BE2C (cell line): Measurements from ENCODE around the gene PAFAH2.
A peak's percentile ranks its signal among the peaks of the same experiment; 100 is the strongest.

Experiments
- DNase-seq: peaks from one replicate; pipeline ENCODE4 v3.0.0-alpha.2; 2020
- H3K27me3 ChIP-seq: fragments of 250-450 bp; sonication (Bioruptor Pico); 2 replicates; pipeline ENCODE4 v1.5.1; 2020; ENCODE audit warnings: mild to moderate bottlenecking
- H3K36me3 ChIP-seq: fragments of 250-450 bp; sonication (Bioruptor Pico); 2 replicates; pipeline ENCODE4 v1.5.1; 2020; ENCODE audit warnings: mild to moderate bottlenecking
- H3K4me1 ChIP-seq: fragments of 250-450 bp; sonication (Bioruptor Pico); 2 replicates; pipeline ENCODE4 v1.5.1; 2020
- H3K4me3 ChIP-seq: 2 replicates; pipeline ENCODE4 v1.5.1; 2011; ENCODE audit warnings: low read depth, low read length
- H3K9me3 ChIP-seq: fragments of 250-450 bp; sonication (Bioruptor Pico); 2 replicates; pipeline ENCODE4 v1.5.1; 2020
- CTCF ChIP-seq: IDR thresholded peaks from 2 replicates; pipeline ENCODE4 v1.5.1; 2012; ENCODE audit warnings: mild to moderate bottlenecking, low read depth, low read length

The PAFAH2 gene

GRCh38 chr1:26032656-26033357, 34.9 kb upstream of the PAFAH2 start:
- no peak for TF ChIP-seq CTCF
- no peak overlapping the region for H3K4me3 ChIP-seq
- H3K4me1 ChIP-seq, result no peaks in the 10 kb centered on the region
- no peaks in the 10 kb centered on the region for H3K9me3 ChIP-seq
- H3K27me3 ChIP-seq, result no peaks in the 10 kb centered on the region
- no peaks in the 10 kb centered on the region for H3K36me3 ChIP-seq
- no peak for DNase-seq

GRCh38 chr1:26031611-26032220, 33.9 kb upstream of the PAFAH2 start:
- Histone ChIP-seq H3K36me3 (no peaks in the 10 kb centered on the region), H3K4me3 (no peak overlapping the region), H3K27me3 (no peaks in the 10 kb centered on the region), H3K9me3 (no peaks in the 10 kb centered on the region), H3K4me1 (no peaks in the 10 kb centered on the region)
- no peak for DNase-seq
- TF ChIP-seq CTCF, result no peak

GRCh38 chr1:26031196-26031595, 33.3 kb upstream of the PAFAH2 start:
- H3K27me3 ChIP-seq, result no peaks in the 10 kb centered on the region
- no peaks in the 10 kb centered on the region for H3K9me3 ChIP-seq
- DNase-seq, result no peak
- H3K4me3 ChIP-seq, result no peak overlapping the region
- H3K4me1 ChIP-seq, result no peaks in the 10 kb centered on the region
- no peaks in the 10 kb centered on the region for H3K36me3 ChIP-seq
- TF ChIP-seq CTCF, result no peak

- TF ChIP-seq CTCF, result 0 out of 2 replicates have a peak, but pooled peaks have one; percentile 15
- Histone ChIP-seq H3K27me3 (no peaks in the 10 kb centered on the region), H3K36me3 (no peaks in the 10 kb centered on the region), H3K4me1 (no peaks in the 10 kb centered on the region), H3K4me3 (no peak overlapping the region), H3K9me3 (no peaks in the 10 kb centered on the region)
- no peak for DNase-seq
Observed at GRCh38 chr1:26029864-26030481, 32.1 kb upstream of the PAFAH2 start.

- Histone ChIP-seq H3K4me3 (no peak overlapping the region), H3K4me1 (no peaks in the 10 kb centered on the region), H3K36me3 (no peaks in the 10 kb centered on the region), H3K27me3 (no peaks in the 10 kb centered on the region), H3K9me3 (no peaks in the 10 kb centered on the region)
- no peak for DNase-seq
- TF ChIP-seq CTCF, result no peak
Observed at GRCh38 chr1:26029054-26029863, 31.4 kb upstream of the PAFAH2 start.
